ENCODE data around the gene TENM4.

GRCh38 chr11:78833237-78833636 lies 607.6 kb downstream of the TENM4 start:
- TF ChIP-seq CTCF (IDR thresholded peaks at IDR 0.05; ENCODE audit: poor library complexity, severe bottlenecking): no peak
- TF ChIP-seq REST (IDR thresholded peaks at IDR 0.05; ENCODE audit: borderline replicate concordance): no peak
- no peak for TF ChIP-seq RAD21 (conservative IDR thresholded peaks at IDR 0.05)
- TF ChIP-seq POLR2AphosphoS5 (IDR thresholded peaks at IDR 0.05): no peak
- no peak for TF ChIP-seq EZH2 (IDR thresholded peaks at IDR 0.05; ENCODE audit: borderline replicate concordance, insufficient read depth, low read length, poor library complexity, severe bottlenecking)
- TF ChIP-seq EP300 (conservative IDR thresholded peaks at IDR 0.05; ENCODE audit: poor library complexity, severe bottlenecking): no peak
- no peak for TF ChIP-seq TAF1 (IDR thresholded peaks at IDR 0.05; ENCODE audit: low read depth)
